ENCODE results near the gene SLC25A38.

The SLC25A38 gene

DNA sequence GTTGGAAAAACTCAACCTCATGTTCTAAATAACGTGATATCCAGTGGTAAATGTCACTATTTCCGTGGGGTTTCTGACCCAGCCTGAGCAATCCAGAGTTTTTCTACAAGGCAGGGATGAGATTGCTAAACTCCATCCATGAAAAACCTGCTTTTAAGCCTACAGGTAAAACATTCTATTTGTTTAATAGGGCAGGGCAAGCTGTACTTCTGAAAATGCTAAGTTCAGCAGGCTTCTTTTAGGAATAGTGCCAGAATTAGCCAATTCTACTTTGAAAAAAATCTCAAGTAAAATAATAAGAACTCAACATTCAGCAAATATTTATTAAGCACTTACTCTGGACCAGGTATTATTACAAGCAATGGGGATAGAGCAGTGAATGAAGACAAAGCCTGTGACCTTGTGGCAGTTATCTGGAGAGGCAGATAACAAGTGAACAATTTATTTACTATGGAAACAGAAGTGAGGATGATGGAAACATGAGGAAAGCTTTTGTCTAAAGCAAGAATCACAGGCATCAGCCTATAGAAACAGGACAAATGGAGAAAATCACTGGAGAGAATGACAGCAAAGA, 36.7 kb downstream of the SLC25A38 start:
- TF ChIP-seq JUND (IDR thresholded peaks at IDR 0.05; ENCODE audit: low read depth), result no peak
- in situ Hi-C loops (cut with HindIII; ENCODE audit: low pct_unique_long_range_greater_than_20kb, low sequenced_read_pairs), result no loop called here
- DNase-seq (ENCODE audit: low read depth in 1 of 2, low spot score in 1 of 2), result no peak

GRCh38 chr3:39420543-39420942, 37.4 kb downstream of the SLC25A38 start:
- no peak for TF ChIP-seq JUND (IDR thresholded peaks at IDR 0.05; ENCODE audit: low read depth)
- in situ Hi-C loops (cut with HindIII; ENCODE audit: low pct_unique_long_range_greater_than_20kb, low sequenced_read_pairs), result no loop called here
- DNase-seq (ENCODE audit: low read depth in 1 of 2, low spot score in 1 of 2), result no peak

GRCh38 chr3:39423436-39423970, 40.3 kb downstream of the SLC25A38 start:
- in situ Hi-C loops (cut with HindIII; ENCODE audit: low pct_unique_long_range_greater_than_20kb, low sequenced_read_pairs), result no loop called here
- no peak for TF ChIP-seq JUND (IDR thresholded peaks at IDR 0.05; ENCODE audit: low read depth)
- DNase-seq (ENCODE audit: low read depth in 1 of 2, low spot score in 1 of 2), result no peak

GRCh38 chr3:39426312-39426711, 43.1 kb downstream of the SLC25A38 start:
- TF ChIP-seq JUND (IDR thresholded peaks at IDR 0.05; ENCODE audit: low read depth), result no peak

DNA sequence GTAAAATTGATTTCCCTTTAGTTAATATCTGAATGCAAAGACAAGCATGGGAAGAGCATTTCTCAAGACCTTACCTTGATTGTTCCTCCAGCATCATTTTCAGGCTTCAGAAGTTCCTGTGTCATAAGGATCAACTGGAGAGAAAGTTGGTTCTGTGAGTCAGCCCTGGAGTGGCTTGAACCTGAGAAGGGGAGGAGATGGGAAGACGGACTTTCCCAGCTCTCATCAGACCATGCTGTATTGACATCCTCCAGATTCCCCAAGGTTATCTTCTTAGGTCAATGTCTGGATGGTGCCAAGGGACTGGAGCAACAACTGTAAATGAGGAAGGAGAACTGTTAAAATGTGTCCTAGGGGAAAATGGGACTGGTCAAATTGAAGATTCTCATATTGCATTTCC, 44.3 kb downstream of the SLC25A38 start:
- DNase-seq (ENCODE audit: low read depth in 1 of 2, low spot score in 1 of 2), result no peak
- no peak for TF ChIP-seq JUND (IDR thresholded peaks at IDR 0.05; ENCODE audit: low read depth)
- in situ Hi-C loops (cut with HindIII; ENCODE audit: low pct_unique_long_range_greater_than_20kb, low sequenced_read_pairs), result no loop called here

More at GRCh38 chr3:39426312-39426711, 43.1 kb downstream of the SLC25A38 start:
- DNase-seq (ENCODE audit: low read depth in 1 of 2, low spot score in 1 of 2), result no peak
- in situ Hi-C loops (cut with HindIII; ENCODE audit: low pct_unique_long_range_greater_than_20kb, low sequenced_read_pairs), result no loop called here

DNA sequence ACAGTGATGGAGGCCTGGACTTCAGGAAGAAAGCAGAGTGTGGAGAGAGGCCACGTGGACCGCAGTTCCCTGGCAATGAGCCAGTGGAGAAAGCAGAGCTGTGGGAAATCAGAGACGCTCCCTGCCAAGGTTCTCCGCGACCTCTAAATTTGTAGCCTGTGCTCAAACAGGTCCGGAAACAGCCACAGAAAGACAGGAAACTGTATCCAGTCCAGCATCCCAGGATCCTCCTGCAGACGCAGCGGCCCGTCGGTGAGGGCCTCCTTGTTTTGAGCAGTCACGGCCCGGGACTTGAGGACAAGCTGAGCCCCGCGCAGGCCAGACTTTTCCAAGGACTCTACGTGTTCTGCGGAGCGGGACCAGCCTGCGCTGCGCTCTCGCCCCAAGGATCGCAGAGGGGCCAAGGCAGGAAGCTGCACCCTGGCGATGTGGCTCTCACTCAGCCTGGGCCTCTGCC, 45.6 kb downstream of the SLC25A38 start:
- no peak for DNase-seq (ENCODE audit: low read depth in 1 of 2, low spot score in 1 of 2)
- no peak for TF ChIP-seq JUND (IDR thresholded peaks at IDR 0.05; ENCODE audit: low read depth)
- in situ Hi-C loops (cut with HindIII; ENCODE audit: low pct_unique_long_range_greater_than_20kb, low sequenced_read_pairs), result no loop called here

- DNase-seq (ENCODE audit: low read depth in 1 of 2, low spot score in 1 of 2), result no peak
- in situ Hi-C loops (cut with HindIII; ENCODE audit: low pct_unique_long_range_greater_than_20kb, low sequenced_read_pairs), result no loop called here
- TF ChIP-seq JUND (IDR thresholded peaks at IDR 0.05; ENCODE audit: low read depth), result no peak
Measured at GRCh38 chr3:39429466-39429865, 46.3 kb downstream of the SLC25A38 start.

DNA sequence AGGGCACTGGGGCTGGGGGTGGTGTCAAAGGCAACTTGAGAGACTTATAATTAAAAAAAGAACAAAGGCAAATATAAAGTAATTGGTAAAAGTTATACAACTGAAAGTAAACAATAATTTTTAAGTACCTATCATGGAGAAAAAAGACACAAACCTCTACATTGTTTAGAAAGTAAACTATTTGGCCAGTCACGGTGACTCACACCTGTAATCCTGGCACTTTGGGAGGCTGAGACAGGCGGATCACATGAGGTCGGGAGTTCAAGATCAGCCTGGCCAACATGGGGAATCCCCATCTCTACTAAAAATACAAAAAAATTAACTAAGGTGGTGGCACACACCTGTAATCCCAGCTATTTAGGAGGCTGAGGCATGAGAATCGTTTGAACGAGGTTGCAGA, 49.2 kb downstream of the SLC25A38 start:
- in situ Hi-C loops (cut with HindIII; ENCODE audit: low pct_unique_long_range_greater_than_20kb, low sequenced_read_pairs), result no loop called here
- no peak for DNase-seq (ENCODE audit: low read depth in 1 of 2, low spot score in 1 of 2)
- TF ChIP-seq JUND (IDR thresholded peaks at IDR 0.05; ENCODE audit: low read depth), result no peak

- in situ Hi-C loops (cut with HindIII; ENCODE audit: low pct_unique_long_range_greater_than_20kb, low sequenced_read_pairs), result no loop called here
- no peak for DNase-seq (ENCODE audit: low read depth in 1 of 2, low spot score in 1 of 2)
- TF ChIP-seq JUND (IDR thresholded peaks at IDR 0.05; ENCODE audit: low read depth), result no peak
Measured at GRCh38 chr3:39433642-39434041, 50.5 kb downstream of the SLC25A38 start.

DNA sequence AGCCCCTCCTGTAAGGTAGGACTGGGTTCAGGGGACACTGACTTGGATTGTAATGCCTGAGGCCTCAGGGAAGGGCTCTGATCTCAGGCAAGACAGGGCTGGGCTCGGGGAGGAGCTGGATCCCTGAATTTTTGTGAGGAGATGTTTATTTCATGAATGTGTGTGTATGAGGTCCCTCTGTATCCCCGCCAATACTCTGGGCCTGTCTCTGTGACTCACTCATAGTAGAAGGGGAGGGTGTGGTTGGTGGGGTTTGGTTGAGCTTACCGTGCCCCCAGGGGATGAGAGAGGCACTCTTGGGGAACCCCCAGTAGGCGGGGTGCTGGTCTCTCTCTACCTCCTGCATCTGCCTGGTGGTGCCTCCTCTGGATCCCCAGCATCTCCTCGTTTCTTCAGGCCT, 51.4 kb downstream of the SLC25A38 start:
- in situ Hi-C loops (cut with HindIII; ENCODE audit: low pct_unique_long_range_greater_than_20kb, low sequenced_read_pairs), result no loop called here
- TF ChIP-seq JUND (IDR thresholded peaks at IDR 0.05; ENCODE audit: low read depth), result no peak
- no peak for DNase-seq (ENCODE audit: low read depth in 1 of 2, low spot score in 1 of 2)

DNA sequence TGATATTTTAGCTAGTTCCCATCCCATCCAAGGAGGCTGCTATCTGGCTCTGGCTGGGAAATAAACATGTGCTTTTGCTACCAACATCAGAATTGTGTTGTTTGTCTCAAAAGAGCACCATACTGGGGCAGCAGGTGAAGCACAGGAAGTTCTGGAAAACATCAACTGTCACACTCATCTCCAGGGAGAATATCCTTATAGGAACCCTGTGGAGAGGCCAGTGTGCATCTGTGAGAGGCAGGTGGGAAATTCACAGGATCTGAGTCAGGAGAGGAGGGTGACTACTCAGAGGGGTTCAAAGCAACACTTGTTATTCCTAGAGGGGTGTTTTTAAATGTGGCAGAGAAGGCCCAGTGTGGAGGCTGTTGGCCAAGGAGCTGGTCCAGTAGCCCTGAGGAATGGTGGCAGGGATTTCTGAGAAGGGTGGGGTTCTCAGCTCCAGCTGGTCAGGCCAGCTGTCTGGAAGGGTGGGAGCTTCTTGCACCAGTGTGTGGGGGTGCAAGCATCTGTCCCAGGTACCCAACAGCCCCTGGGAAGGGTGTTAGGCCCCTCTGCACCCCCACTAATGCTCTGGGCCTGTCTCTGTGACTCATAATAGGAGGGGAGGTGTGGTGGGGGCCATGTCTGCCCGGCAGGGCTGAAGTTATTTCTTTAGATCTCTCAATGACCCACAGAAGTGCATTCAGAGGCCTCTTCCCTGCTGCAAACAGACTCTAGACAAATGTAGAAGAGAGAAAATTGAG, 52.0 kb downstream of the SLC25A38 start:
- in situ Hi-C loops (cut with HindIII; ENCODE audit: low pct_unique_long_range_greater_than_20kb, low sequenced_read_pairs), result no loop called here
- no peak for TF ChIP-seq JUND (IDR thresholded peaks at IDR 0.05; ENCODE audit: low read depth)
- no peak for DNase-seq (ENCODE audit: low read depth in 1 of 2, low spot score in 1 of 2)

- TF ChIP-seq JUND (IDR thresholded peaks at IDR 0.05; ENCODE audit: low read depth), result no peak
- in situ Hi-C loops (cut with HindIII; ENCODE audit: low pct_unique_long_range_greater_than_20kb, low sequenced_read_pairs), result no loop called here
- DNase-seq (ENCODE audit: low read depth in 1 of 2, low spot score in 1 of 2), result no peak
Measured at GRCh38 chr3:39438880-39439279, 55.7 kb downstream of the SLC25A38 start.

- in situ Hi-C loops (cut with HindIII; ENCODE audit: low pct_unique_long_range_greater_than_20kb, low sequenced_read_pairs), result no loop called here
- DNase-seq (ENCODE audit: low read depth in 1 of 2, low spot score in 1 of 2), result no peak
- TF ChIP-seq JUND (IDR thresholded peaks at IDR 0.05; ENCODE audit: low read depth), result no peak
Measured at GRCh38 chr3:39440316-39440715, 57.1 kb downstream of the SLC25A38 start.

All from T47D (cell line).